ENCODE measurements around the gene ERAP2.

- no peak for TF ChIP-seq IRX3 (CRISPR knock-in tag; IDR thresholded peaks at IDR 0.05; ENCODE audit: borderline replicate concordance, low read depth)
- no peak for TF ChIP-seq CTCF (CRISPR knock-in tag; IDR thresholded peaks at IDR 0.05)
- TF ChIP-seq FOXM1 (CRISPR knock-in tag; IDR thresholded peaks at IDR 0.05), result no peak
- no peak for TF ChIP-seq ZNF207 (IDR thresholded peaks at IDR 0.05; ENCODE audit: borderline replicate concordance)
- TF ChIP-seq ZNF296 (CRISPR knock-in tag; conservative IDR thresholded peaks at IDR 0.05), result no peak
- TF ChIP-seq GLI4 (CRISPR knock-in tag; IDR thresholded peaks at IDR 0.05; ENCODE audit: borderline replicate concordance), result no peak
- TF ChIP-seq CENPBD1 (CRISPR knock-in tag; IDR thresholded peaks at IDR 0.05; ENCODE audit: borderline replicate concordance, low read depth), result no peak
- TF ChIP-seq POLR2A (IDR thresholded peaks at IDR 0.05; ENCODE audit: insufficient read depth in 1 of 2, low read depth in 2 of 2, low read length in 2 of 2), result no peak
- TF ChIP-seq ZNF317 (CRISPR knock-in tag; IDR thresholded peaks at IDR 0.05), result no peak
- TF ChIP-seq HBP1 (CRISPR knock-in tag; IDR thresholded peaks at IDR 0.05; ENCODE audit: low read depth), result no peak
These were observed 22.2 kb upstream of the ERAP2 start for GRCh38 chr5:96854067-96854466.

Measured in HepG2 (cell line).